ENCODE measurements around the gene LTA4H.
A peak's percentile ranks its signal among the peaks of the same experiment; 100 is the strongest.
"Not testable (repeated sequence)": the region's sequence is repeated elsewhere in the genome, so short reads cannot be mapped to it uniquely, and the experiment has no call there.

The LTA4H gene

GRCh38 chr12:96035283-96036236 lies at the start of gene LTA4H:
TSS of gene LTA4H (minus strand) at chr12:96035587. CDS start at chr12:96035519, 68 bp downstream.
- peak; percentile 95 for DNase-seq

GRCh38 chr12:96084624-96085023 lies 49.2 kb upstream of the LTA4H start:
- DNase-seq, result no peak

GRCh38 chr12:96083020-96083719 lies 47.8 kb upstream of the LTA4H start:
- no peak for DNase-seq

- DNase-seq, result no peak
These were observed 46.2 kb upstream of the LTA4H start for GRCh38 chr12:96081596-96081995.

- DNase-seq, result no peak
These were observed 43.1 kb upstream of the LTA4H start for GRCh38 chr12:96078231-96079135.

- no peak for DNase-seq
These were observed 41.7 kb upstream of the LTA4H start for GRCh38 chr12:96077081-96077480.

- no peak for DNase-seq
These were observed 40.2 kb upstream of the LTA4H start for GRCh38 chr12:96075560-96075959.

- no peak for DNase-seq
These were observed 38.3 kb upstream of the LTA4H start for GRCh38 chr12:96073346-96074330.

GRCh38 chr12:96070670-96071279 lies 35.4 kb upstream of the LTA4H start:
- DNase-seq, result no peak

- no peak for DNase-seq
These were observed 34.3 kb upstream of the LTA4H start for GRCh38 chr12:96069511-96070231.

- DNase-seq, result no peak
These were observed 33.2 kb upstream of the LTA4H start for GRCh38 chr12:96068636-96069035.

GRCh38 chr12:96068111-96068510 lies 32.7 kb upstream of the LTA4H start:
- DNase-seq, result no peak

GRCh38 chr12:96065776-96066175 lies 30.4 kb upstream of the LTA4H start:
- DNase-seq, result not testable (repeated sequence)

- no peak for DNase-seq
These were observed 29.6 kb upstream of the LTA4H start for GRCh38 chr12:96064966-96065365.

- DNase-seq, result no peak
These were observed 28.9 kb upstream of the LTA4H start for GRCh38 chr12:96064271-96064670.

GRCh38 chr12:96063046-96063445 lies 27.7 kb upstream of the LTA4H start:
- DNase-seq, result no peak

- DNase-seq, result peak; percentile 71
These were observed 26.6 kb upstream of the LTA4H start for GRCh38 chr12:96061864-96062453.

- DNase-seq, result no peak
These were observed 25.9 kb upstream of the LTA4H start for GRCh38 chr12:96061323-96061722.

- no peak for DNase-seq
These were observed 24.7 kb upstream of the LTA4H start for GRCh38 chr12:96060041-96060440.

GRCh38 chr12:96057986-96058553 lies 22.7 kb upstream of the LTA4H start:
- no peak for DNase-seq
